ENCODE measurements around the gene MGMT.

DNA sequence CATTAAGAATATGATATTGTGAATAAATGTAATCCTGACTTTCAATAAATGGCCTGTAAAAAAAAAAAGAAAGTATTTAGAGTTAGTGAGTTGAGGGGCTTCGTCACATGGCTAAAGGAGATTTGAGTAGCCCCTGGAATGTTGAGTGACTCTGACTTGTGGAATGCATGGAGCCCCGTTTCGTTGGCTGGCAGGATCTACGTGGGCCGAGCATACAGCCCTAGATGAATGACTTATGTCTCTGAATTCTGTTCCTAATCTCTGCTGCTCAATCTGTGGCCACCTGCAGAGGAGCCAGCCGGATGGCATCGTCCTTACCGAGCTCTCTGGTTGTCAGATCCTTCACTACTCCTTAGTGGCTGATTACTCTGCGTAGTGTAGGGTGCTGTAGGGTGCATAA, 155.7 kb downstream of the MGMT start:
- TF ChIP-seq, protein P1, sequence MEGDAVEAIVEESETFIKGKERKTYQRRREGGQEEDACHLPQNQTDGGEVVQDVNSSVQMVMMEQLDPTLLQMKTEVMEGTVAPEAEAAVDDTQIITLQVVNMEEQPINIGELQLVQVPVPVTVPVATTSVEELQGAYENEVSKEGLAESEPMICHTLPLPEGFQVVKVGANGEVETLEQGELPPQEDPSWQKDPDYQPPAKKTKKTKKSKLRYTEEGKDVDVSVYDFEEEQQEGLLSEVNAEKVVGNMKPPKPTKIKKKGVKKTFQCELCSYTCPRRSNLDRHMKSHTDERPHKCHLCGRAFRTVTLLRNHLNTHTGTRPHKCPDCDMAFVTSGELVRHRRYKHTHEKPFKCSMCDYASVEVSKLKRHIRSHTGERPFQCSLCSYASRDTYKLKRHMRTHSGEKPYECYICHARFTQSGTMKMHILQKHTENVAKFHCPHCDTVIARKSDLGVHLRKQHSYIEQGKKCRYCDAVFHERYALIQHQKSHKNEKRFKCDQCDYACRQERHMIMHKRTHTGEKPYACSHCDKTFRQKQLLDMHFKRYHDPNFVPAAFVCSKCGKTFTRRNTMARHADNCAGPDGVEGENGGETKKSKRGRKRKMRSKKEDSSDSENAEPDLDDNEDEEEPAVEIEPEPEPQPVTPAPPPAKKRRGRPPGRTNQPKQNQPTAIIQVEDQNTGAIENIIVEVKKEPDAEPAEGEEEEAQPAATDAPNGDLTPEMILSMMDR (IDR thresholded peaks at IDR 0.05), result no peak
- TF ChIP-seq EP300 (IDR thresholded peaks at IDR 0.05), result no peak

Data from ovary (tissue), 3 donors.